NCI-H774 (cell line): ENCODE data around the gene DAZAP1.
A peak's percentile ranks its signal among the peaks of the same experiment; 100 is the strongest.

Source experiments
- DNase-seq: peaks from one replicate; lab custom pipeline; 2025; lab: John Stamatoyannopoulos, UW

The DAZAP1 gene

GRCh38 chr19:1394252-1395193 is 12.9 kb upstream of the DAZAP1 start:
- no peak for DNase-seq

GRCh38 chr19:1395194-1396018 is 12.0 kb upstream of the DAZAP1 start:
- DNase-seq = no peak

- DNase-seq = no peak
These were observed 11.2 kb upstream of the DAZAP1 start for GRCh38 chr19:1396019-1396767.

- no peak for DNase-seq
These were observed 10.4 kb upstream of the DAZAP1 start for GRCh38 chr19:1396768-1397679.

- DNase-seq = no peak
These were observed 9.5 kb upstream of the DAZAP1 start for GRCh38 chr19:1397838-1398237.

GRCh38 chr19:1399079-1399478 is 8.3 kb upstream of the DAZAP1 start:
- no peak for DNase-seq

GRCh38 chr19:1399745-1400144 is 7.6 kb upstream of the DAZAP1 start:
- DNase-seq = no peak

GRCh38 chr19:1400281-1401137 is 6.9 kb upstream of the DAZAP1 start:
- DNase-seq = no peak

- DNase-seq = no peak
These were observed 6.1 kb upstream of the DAZAP1 start, which contains the start of gene GAMT for GRCh38 chr19:1401138-1401888. TSS of gene GAMT (minus strand) at chr19:1401542. CDS start at chr19:1401476, 66 bp downstream.

- DNase-seq = no peak
These were observed 5.5 kb upstream of the DAZAP1 start for GRCh38 chr19:1401889-1402217.

- no peak for DNase-seq
These were observed 4.8 kb upstream of the DAZAP1 start for GRCh38 chr19:1402411-1403070.

- peak; percentile 98 for DNase-seq
These were observed 435 bp upstream of the DAZAP1 start for GRCh38 chr19:1406774-1407527.

- no peak for DNase-seq
These were observed 1.2 kb downstream of the DAZAP1 start for GRCh38 chr19:1408300-1409203.

GRCh38 chr19:1409204-1410005 is 2.0 kb downstream of the DAZAP1 start:
- no peak for DNase-seq

- DNase-seq = no peak
These were observed 2.9 kb downstream of the DAZAP1 start for GRCh38 chr19:1410136-1410786.

GRCh38 chr19:1410789-1411188 is 3.4 kb downstream of the DAZAP1 start:
- no peak for DNase-seq
